HCT116 (cell line): Measurements from ENCODE around the gene TCF19. TPM values are rescaled to one million over a fixed set of nuclear protein-coding genes. Genes with fewer than 3 reads are reported as not detected.
A peak's percentile ranks its signal among the peaks of the same experiment; 100 is the strongest.

Source experiments
- ATAC-seq: fragments of 200-7000 bp; cut with Tn5 transposase; 2 replicates; pipeline ENCODE4 v1.9.1; 2020; ENCODE audit warnings: mild to moderate bottlenecking, moderate library complexity
- BruUV-seq: library from RNA; stranded (reverse); fragments of 400-500 nt; replicated peaks from 2 replicates; lab custom pipeline; 2021; lab: Mats Ljungman, UMichigan
- CTCF ChIA-PET: fragments of 300-600 bp; sonication (Branson Sonifier 250); formaldehyde crosslinking; loops from one replicate; lab custom pipeline; 2021; ENCODE audit warnings: antibody characterized with exemption; lab: Charles Lee
- POLR2A ChIA-PET: fragments of 300-600, 350-600 bp; sonication (Branson Sonifier 250); formaldehyde crosslinking; loops from one replicate; lab custom pipeline; 2021; ENCODE audit warnings: antibody characterized with exemption; lab: Charles Lee
- RAD21 ChIA-PET, 2 experiments: fragments of 300-600 bp; sonication (Branson Sonifier 250); formaldehyde crosslinking; loops; one replicate each; lab custom pipeline; 2023; ENCODE audit warnings: low total read pairs in 2 of 2; ENCODE audit not compliant: uncharacterized antibody in 2 of 2, unreplicated experiment in 2 of 2, low non-redundant PET in 1 of 2; lab: Charles Lee
- DNase-seq: peaks from one replicate; pipeline ENCODE4 v3.0.0-alpha.2; 2010; ENCODE audit warnings: low read depth, low spot score
- H2AFZ ChIP-seq: fragments of 200-600 bp; shearing (Covaris generic), sonication (generic); 2 replicates; pipeline ENCODE4 v1.6.1; 2017; ENCODE audit warnings: low read depth, mixed run types, mixed read lengths, antibody characterized with exemption, low read length; ENCODE audit not compliant: poor library complexity, severe bottlenecking
- H3K27ac ChIP-seq: 2 replicates; pipeline ENCODE4 v1.5.1; 2012; ENCODE audit warnings: low read depth, low read length
- H3K27me3 ChIP-seq: fragments of 200-600 bp; sonication (generic); 2 replicates; pipeline ENCODE4 v1.6.1; 2016; ENCODE audit warnings: mixed run types, low read length, mixed read lengths; ENCODE audit not compliant: insufficient read depth
- H3K36me3 ChIP-seq, 2 experiments: fragments of 200-500 bp in 1 of 2; fragments of 200-600 bp in 1 of 2; sonication (Bioruptor generic) in 1 of 2; sonication (generic) in 1 of 2; 2 replicates each; pipeline versions ENCODE4 v1.5.1 to v1.6.1; 2014 to 2016; ENCODE audit warnings: low read length in 2 of 2, inconsistent platforms in 1 of 2, mixed read lengths in 1 of 2, mixed run types in 1 of 2; ENCODE audit not compliant: insufficient read depth in 2 of 2, control insufficient read depth in 1 of 2
- H3K4me1 ChIP-seq, 2 experiments: fragments of 200-600 bp in 1 of 2; sonication (generic) in 1 of 2; 2 replicates each; pipeline versions ENCODE4 v1.5.1 to v1.6.1; 2012 to 2017; ENCODE audit warnings: low read length in 2 of 2, inconsistent platforms in 1 of 2, mild to moderate bottlenecking in 1 of 2, mixed read lengths in 1 of 2, mixed run types in 1 of 2, moderate library complexity in 1 of 2; ENCODE audit not compliant: insufficient read depth in 2 of 2, control insufficient read depth in 1 of 2
- H3K4me2 ChIP-seq: fragments of 200-600 bp; sonication (generic); 2 replicates; pipeline ENCODE4 v1.6.1; 2017; ENCODE audit warnings: mixed run types, low read length, mixed read lengths
- H3K4me3 ChIP-seq, 2 experiments: fragments of 200-600 bp in 1 of 2; sonication (generic) in 1 of 2; replicated peaks in 1 of 2; 2 replicates each; pipeline ENCODE4 v1.5.1; 2011 to 2016; ENCODE audit warnings: low read length in 2 of 2, control low read depth in 1 of 2, low read depth in 1 of 2, mild to moderate bottlenecking in 1 of 2, mixed read lengths in 1 of 2, mixed run types in 1 of 2
- H3K79me2 ChIP-seq: fragments of 200-600 bp; sonication (generic); 2 replicates; pipeline ENCODE4 v1.6.1; 2017; ENCODE audit warnings: mild to moderate bottlenecking, mixed run types, low read length, moderate library complexity, mixed read lengths; ENCODE audit not compliant: insufficient read depth
- H3K9ac ChIP-seq: fragments of 200-600 bp; sonication (generic); 2 replicates; pipeline ENCODE4 v1.6.1; 2016; ENCODE audit warnings: low read length, mixed read lengths
- H3K9me2 ChIP-seq: fragments of 200-600 bp; sonication (generic), shearing (Covaris generic); 2 replicates; pipeline ENCODE4 v1.6.1; 2017; ENCODE audit warnings: mixed run types, mild to moderate bottlenecking, moderate library complexity; ENCODE audit not compliant: insufficient read depth
- H3K9me3 ChIP-seq, 2 experiments: fragments of 200-500 bp in 1 of 2; fragments of 200-600 bp in 1 of 2; sonication (Bioruptor generic) in 1 of 2; sonication (generic) in 1 of 2; 2 replicates each; pipeline ENCODE4 v1.6.1; 2014 to 2017; ENCODE audit warnings: low read length in 2 of 2, mixed read lengths in 2 of 2, inconsistent platforms in 1 of 2, low read depth in 1 of 2, mild to moderate bottlenecking in 1 of 2, mixed run types in 1 of 2, moderate library complexity in 1 of 2; ENCODE audit not compliant: control insufficient read depth in 1 of 2, insufficient read depth in 1 of 2
- H4K20me1 ChIP-seq: fragments of 200-600 bp; sonication (generic), shearing (Covaris generic); 2 replicates; pipeline ENCODE4 v1.6.1; 2017; ENCODE audit warnings: mixed run types, mild to moderate bottlenecking, moderate library complexity; ENCODE audit not compliant: insufficient read depth
- EGR1 ChIP-seq: IDR thresholded peaks from 2 replicates; pipeline ENCODE4 v1.6.1; 2012; ENCODE audit warnings: low read depth
- EZH2phosphoT487 ChIP-seq: fragments of 200-600 bp; IDR thresholded peaks from 2 replicates; pipeline ENCODE4 v1.6.1; 2018; ENCODE audit warnings: antibody characterized with exemption, borderline replicate concordance
- SIN3A ChIP-seq: IDR thresholded peaks from 2 replicates; pipeline ENCODE4 v1.6.1; 2012; ENCODE audit warnings: low read depth
- SRF ChIP-seq: IDR thresholded peaks from 2 replicates; pipeline ENCODE4 v1.6.1; 2012; ENCODE audit warnings: low read depth
- ZFX ChIP-seq: fragments of 450-650 bp; IDR thresholded peaks from 2 replicates; pipeline ENCODE4 v1.6.1; 2017
- intact Hi-C: fragments of 100-400 bp; cut with micrococcal nuclease; formaldehyde crosslinking; loops from 2 replicates; pipeline ENCODE4 v1.10.0; 2022
- total RNA-seq: library from RNA; stranded (reverse); gene quantifications from one replicate; pipeline ENCODE4 v1.2.1, GENCODE V29; 2021; ENCODE audit not compliant: unreplicated experiment
- TF ChIP-seq, protein P1 (sequence below): IDR thresholded peaks from 2 replicates; pipeline ENCODE4 v1.6.1; 2012; ENCODE audit warnings: low read depth
- TF ChIP-seq, protein P2 (sequence below): IDR thresholded peaks from 2 replicates; pipeline ENCODE4 v1.6.1; 2012
- TF ChIP-seq, protein P3 (sequence below): IDR thresholded peaks from 2 replicates; pipeline ENCODE4 v1.6.1; 2012

TCF19 gene
- total RNA-seq, 1 experiment from 2014 or later: 15.4 TPM

DNA sequence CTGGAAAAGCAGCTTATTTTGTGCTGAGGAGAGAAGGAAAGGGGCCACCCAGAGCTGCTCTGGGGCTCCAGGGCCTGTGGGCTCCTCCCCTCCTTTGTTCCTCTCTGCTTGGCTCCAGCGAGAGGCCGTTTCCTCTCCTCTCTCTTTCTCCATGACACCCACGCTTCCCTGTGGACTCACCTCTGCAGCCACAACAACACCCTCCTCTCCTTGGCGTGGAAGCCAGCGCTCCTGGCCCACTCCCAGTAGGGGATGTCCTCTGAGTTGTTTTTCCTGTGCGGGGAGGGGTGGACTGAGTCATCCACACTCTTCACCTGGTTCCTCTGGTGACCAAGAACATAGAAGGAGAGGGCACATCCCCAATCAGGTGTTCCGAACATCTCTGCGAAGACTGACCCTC is 33.2 kb upstream of the TCF19 start (continued):
- TF ChIP-seq, protein P1, sequence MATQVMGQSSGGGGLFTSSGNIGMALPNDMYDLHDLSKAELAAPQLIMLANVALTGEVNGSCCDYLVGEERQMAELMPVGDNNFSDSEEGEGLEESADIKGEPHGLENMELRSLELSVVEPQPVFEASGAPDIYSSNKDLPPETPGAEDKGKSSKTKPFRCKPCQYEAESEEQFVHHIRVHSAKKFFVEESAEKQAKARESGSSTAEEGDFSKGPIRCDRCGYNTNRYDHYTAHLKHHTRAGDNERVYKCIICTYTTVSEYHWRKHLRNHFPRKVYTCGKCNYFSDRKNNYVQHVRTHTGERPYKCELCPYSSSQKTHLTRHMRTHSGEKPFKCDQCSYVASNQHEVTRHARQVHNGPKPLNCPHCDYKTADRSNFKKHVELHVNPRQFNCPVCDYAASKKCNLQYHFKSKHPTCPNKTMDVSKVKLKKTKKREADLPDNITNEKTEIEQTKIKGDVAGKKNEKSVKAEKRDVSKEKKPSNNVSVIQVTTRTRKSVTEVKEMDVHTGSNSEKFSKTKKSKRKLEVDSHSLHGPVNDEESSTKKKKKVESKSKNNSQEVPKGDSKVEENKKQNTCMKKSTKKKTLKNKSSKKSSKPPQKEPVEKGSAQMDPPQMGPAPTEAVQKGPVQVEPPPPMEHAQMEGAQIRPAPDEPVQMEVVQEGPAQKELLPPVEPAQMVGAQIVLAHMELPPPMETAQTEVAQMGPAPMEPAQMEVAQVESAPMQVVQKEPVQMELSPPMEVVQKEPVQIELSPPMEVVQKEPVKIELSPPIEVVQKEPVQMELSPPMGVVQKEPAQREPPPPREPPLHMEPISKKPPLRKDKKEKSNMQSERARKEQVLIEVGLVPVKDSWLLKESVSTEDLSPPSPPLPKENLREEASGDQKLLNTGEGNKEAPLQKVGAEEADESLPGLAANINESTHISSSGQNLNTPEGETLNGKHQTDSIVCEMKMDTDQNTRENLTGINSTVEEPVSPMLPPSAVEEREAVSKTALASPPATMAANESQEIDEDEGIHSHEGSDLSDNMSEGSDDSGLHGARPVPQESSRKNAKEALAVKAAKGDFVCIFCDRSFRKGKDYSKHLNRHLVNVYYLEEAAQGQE: no peak

DNA sequence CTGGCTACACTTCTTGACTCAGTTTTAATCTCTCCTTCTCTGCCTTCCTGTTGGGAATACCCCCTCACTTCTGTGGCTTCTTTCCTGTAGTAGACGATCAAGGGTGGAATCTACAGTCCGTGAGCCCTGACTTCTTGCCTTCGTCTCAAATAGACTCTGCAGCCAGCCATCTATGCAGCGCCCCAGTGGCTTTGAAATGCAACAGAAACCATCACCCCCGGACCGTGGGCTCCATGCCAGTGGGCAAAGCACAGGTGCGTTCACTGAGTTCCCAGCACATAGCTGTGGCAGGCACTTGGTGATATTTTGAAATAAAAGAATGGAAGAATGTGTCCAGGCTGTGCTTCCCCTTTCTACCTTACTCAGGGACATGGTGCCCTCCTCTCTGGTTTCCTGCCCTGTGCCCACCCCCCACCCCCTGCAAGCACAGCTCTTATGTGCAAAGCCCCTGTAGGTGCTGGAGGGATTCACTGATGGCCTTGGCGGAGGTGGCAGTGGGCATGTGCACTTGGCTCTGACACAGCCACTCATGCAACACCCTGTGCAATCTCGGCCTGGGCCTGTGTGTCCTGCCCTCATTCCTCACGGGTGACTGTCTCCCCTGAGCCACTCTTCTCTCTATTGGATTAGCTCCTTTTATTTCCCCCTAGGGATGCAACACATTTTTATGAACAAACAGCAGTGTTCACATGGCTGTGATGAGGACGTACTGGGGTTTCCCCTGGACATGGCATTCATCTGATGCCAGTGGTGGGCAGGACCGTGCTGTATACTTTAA is 32.6 kb upstream of the TCF19 start:
- Histone ChIP-seq H3K27ac (no peak overlapping the region), H4K20me1 (no peaks in the 10 kb centered on the region), H3K27me3 (no peaks in the 10 kb centered on the region), H3K4me2 (peak overlapping the region; percentile 70), H3K4me3 (0 out of 4 replicates have a peak overlapping the region, but pooled peaks of 1 of the 2 experiments have one; percentile 23), H3K79me2 (no peaks in the 10 kb centered on the region), H3K36me3 (no peaks in the 10 kb centered on the region)
- ATAC-seq (no peak), DNase-seq (no peak)
- ChIA-PET RAD21 (interaction anchor here in 1 of 2 experiments (0.6 to 0.7 kb wide), 2 partner anchors 22 to 66 kb away, joined by 3 read pairs; no protein-coding TSS in a partner anchor), POLR2A (interaction anchor here (1.4 to 1.6 kb wide), 2 partner anchors 9 to 11 kb away, joined by 4 to 5 read pairs; partner anchors contain the start of gene PSORS1C1)
- intact Hi-C loops: no loop called here
- no TSS peak for BruUV-seq
- TF ChIP-seq SIN3A (no peak), SRF (no peak), ZFX (no peak), EZH2phosphoT487 (no peak), EGR1 (no peak)
- TF ChIP-seq, protein P2, sequence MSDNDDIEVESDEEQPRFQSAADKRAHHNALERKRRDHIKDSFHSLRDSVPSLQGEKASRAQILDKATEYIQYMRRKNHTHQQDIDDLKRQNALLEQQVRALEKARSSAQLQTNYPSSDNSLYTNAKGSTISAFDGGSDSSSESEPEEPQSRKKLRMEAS: no peak
- TF ChIP-seq, protein P3, sequence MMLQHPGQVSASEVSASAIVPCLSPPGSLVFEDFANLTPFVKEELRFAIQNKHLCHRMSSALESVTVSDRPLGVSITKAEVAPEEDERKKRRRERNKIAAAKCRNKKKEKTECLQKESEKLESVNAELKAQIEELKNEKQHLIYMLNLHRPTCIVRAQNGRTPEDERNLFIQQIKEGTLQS: no peak
- TF ChIP-seq, all 23 proteins: peak for 0
- no peaks in the 10 kb centered on the region for H3K9me2 ChIP-seq
- CTCF ChIA-PET: interaction anchor here (1.1 to 1.3 kb wide), 3 partner anchors 11 to 241 kb away, joined by 3 read pairs; partner anchors contain the start of gene PSORS1C1
- H3K9me3 ChIP-seq: no peaks in the 10 kb centered on the region
- peaks cover 41 to 61% of the 10 kb centered on the region in 2 experiments for H3K4me1 ChIP-seq
- H2AFZ ChIP-seq: no peak overlapping the region
- peak overlapping the region; percentile 40; the same call in 1 of the 2 replicates for H3K9ac ChIP-seq
